AG09309 (cell line): ENCODE measurements around the gene KRT4.

Experiments
- DNase-seq: peaks from one replicate; pipeline ENCODE4 v3.0.0-alpha.2; 2010; ENCODE audit warnings: low read depth
- H3K4me3 ChIP-seq: 2 replicates; pipeline ENCODE4 v1.5.1; 2011; ENCODE audit warnings: mild to moderate bottlenecking, low read depth, low read length, moderate library complexity; ENCODE audit not compliant: control insufficient read depth
- CTCF ChIP-seq: IDR thresholded peaks from 2 replicates; pipeline ENCODE4 v1.5.1; 2011; ENCODE audit warnings: mild to moderate bottlenecking, low read depth, low read length, inconsistent platforms; ENCODE audit not compliant: insufficient read depth, control insufficient read depth; ENCODE audit errors: missing control alignments

KRT4 gene

GRCh38 chr12:52836491-52837412 is 22.8 kb upstream of the KRT4 start:
- DNase-seq: no peak
- no peak overlapping the region for H3K4me3 ChIP-seq
- no peak for TF ChIP-seq CTCF

- no peak for DNase-seq
- TF ChIP-seq CTCF: no peak
- H3K4me3 ChIP-seq: no peak overlapping the region
Measured at GRCh38 chr12:52836042-52836466, 22.1 kb upstream of the KRT4 start.

GRCh38 chr12:52835271-52836041 is 21.5 kb upstream of the KRT4 start:
- H3K4me3 ChIP-seq: no peak overlapping the region
- DNase-seq: no peak
- TF ChIP-seq CTCF: no peak

GRCh38 chr12:52834727-52835001 is 20.7 kb upstream of the KRT4 start:
- no peak overlapping the region for H3K4me3 ChIP-seq
- no peak for TF ChIP-seq CTCF
- no peak for DNase-seq

GRCh38 chr12:52833922-52834726 is 20.2 kb upstream of the KRT4 start, which contains the start of gene KRT79:
KRT79 (minus strand) TSS chr12:52834311; CDS start chr12:52834260, 51 bp downstream.
- TF ChIP-seq CTCF: no peak
- DNase-seq: no peak
- H3K4me3 ChIP-seq: no peak within 1 kb of the TSS
